ENCODE measurements around the gene GOLGA3. TPM values are rescaled to one million over a fixed set of nuclear protein-coding genes. Genes with fewer than 3 reads are reported as not detected.
"Not testable (repeated sequence)": the region's sequence is repeated elsewhere in the genome, so short reads cannot be mapped to it uniquely, and the experiment has no call there.

The GOLGA3 gene
- total and polyA plus RNA-seq, 12 donors: 11.7 to 83.5 (median 48.0) TPM

DNA sequence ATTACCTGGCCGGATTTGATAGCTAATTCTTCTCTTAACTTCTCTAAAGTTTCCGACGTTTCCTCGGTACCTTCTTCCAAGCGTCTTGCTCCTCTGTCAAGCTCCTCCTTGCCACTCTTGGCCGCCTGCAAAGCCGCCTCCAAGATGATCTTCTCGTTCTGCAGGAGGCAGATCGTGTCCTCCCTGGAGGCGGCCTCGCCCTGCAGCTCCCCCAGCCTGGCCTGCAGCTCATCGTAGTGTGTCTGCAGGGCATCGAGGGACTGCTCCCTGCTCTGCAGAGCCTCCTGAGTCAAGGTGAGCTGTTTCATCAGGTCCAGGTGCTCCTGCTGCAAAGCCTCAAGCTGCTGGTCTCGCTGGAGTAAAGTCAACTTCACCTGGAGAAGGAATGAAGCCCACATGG lies 32.8 kb downstream of the GOLGA3 start:
- WGBS, 4 donors: 93 to 98% (median 95%) methylated on average over 12 to 14 of the region's 14 CpGs
- Histone ChIP-seq H3K27me3 (no peaks in the 10 kb centered on the region), H3K9me3 (replicated peaks in 1 of 3) (no peaks in the 10 kb centered on the region), H3K4me1 (replicated peaks in 1 of 2) (no peaks in the 10 kb centered on the region), H3K4me3 (no peak overlapping the region), H3K27ac (no peak overlapping the region), H3K36me3 (replicated peaks in 1 of 2) (peaks cover 0 to 73% of the 10 kb centered on the region in 2 donors)
- intact Hi-C loops (cut with DNase I): no loop called here
- DNase-seq: no peak
- TF ChIP-seq, protein P1, sequence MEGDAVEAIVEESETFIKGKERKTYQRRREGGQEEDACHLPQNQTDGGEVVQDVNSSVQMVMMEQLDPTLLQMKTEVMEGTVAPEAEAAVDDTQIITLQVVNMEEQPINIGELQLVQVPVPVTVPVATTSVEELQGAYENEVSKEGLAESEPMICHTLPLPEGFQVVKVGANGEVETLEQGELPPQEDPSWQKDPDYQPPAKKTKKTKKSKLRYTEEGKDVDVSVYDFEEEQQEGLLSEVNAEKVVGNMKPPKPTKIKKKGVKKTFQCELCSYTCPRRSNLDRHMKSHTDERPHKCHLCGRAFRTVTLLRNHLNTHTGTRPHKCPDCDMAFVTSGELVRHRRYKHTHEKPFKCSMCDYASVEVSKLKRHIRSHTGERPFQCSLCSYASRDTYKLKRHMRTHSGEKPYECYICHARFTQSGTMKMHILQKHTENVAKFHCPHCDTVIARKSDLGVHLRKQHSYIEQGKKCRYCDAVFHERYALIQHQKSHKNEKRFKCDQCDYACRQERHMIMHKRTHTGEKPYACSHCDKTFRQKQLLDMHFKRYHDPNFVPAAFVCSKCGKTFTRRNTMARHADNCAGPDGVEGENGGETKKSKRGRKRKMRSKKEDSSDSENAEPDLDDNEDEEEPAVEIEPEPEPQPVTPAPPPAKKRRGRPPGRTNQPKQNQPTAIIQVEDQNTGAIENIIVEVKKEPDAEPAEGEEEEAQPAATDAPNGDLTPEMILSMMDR (IDR thresholded peaks at IDR 0.05): no peak
- no peak for TF ChIP-seq POLR2A (IDR thresholded peaks at IDR 0.05)

DNA sequence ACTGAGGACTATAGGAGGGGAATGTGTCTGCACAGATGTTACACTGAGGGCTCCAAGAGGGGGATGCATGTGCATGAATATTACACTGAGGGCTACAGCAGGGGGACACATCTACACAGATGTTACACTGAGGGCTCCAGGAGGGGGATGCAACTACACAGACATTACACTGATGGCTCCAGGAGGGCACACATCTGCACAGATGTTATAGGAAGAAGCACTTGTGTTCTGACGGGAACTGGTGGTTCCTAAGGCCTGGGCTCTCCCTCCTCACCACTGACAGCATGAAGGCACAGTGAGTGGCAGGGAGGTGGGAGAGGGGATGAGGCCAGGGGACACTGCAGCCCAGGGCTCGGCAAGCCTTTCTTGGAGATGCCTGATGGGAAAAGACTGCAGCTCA lies 36.7 kb downstream of the GOLGA3 start:
- 89 to 97% (median 91%) methylated on average over 2 of the region's 2 CpGs for WGBS, 4 donors
- H3K9me3 ChIP-seq (replicated peaks in 1 of 3); H3K4me1 ChIP-seq (replicated peaks in 1 of 2); H3K27me3 ChIP-seq; H3K27ac ChIP-seq; H3K4me3 ChIP-seq; intact Hi-C loops (cut with DNase I); DNase-seq: not testable (repeated sequence)
- peaks cover 0 to 62% of the 10 kb centered on the region in 2 donors for H3K36me3 ChIP-seq (replicated peaks in 1 of 2)

DNA sequence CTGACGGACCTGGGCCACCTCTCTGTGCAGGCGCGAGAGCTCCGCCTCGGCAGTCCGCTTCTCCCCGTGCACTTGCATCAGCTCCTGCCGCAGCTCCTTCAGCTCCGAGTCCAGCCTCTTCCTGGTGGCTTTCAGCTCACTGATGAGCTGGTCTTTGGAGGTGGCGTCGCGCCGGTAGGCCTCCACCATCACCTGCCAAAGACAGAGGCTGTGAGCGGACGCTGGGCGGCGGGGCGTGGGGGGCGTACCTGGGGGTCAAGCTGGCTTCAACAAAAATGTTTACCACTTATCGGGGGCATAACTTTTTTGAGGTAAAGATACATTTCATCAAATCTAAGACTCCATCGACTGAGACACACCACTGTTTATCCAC lies 39.6 kb downstream of the GOLGA3 start:
- no peak overlapping the region for H3K27ac ChIP-seq
- H3K36me3 ChIP-seq (replicated peaks in 1 of 2): peaks cover 0 to 58% of the 10 kb centered on the region in 2 donors
- H3K27me3 ChIP-seq: no peaks in the 10 kb centered on the region
- DNase-seq: no peak
- 90 to 100% (median 96%) methylated on average over 6 to 21 of the region's 21 CpGs for WGBS, 4 donors
- no peak for TF ChIP-seq POLR2A (IDR thresholded peaks at IDR 0.05)
- TF ChIP-seq, protein P1 (IDR thresholded peaks at IDR 0.05): no peak
- no peak overlapping the region for H3K4me3 ChIP-seq
- intact Hi-C loops (cut with DNase I): no loop called here
- no peaks in the 10 kb centered on the region for H3K4me1 ChIP-seq (replicated peaks in 1 of 2)
- no peaks in the 10 kb centered on the region for H3K9me3 ChIP-seq (replicated peaks in 1 of 3)

DNA sequence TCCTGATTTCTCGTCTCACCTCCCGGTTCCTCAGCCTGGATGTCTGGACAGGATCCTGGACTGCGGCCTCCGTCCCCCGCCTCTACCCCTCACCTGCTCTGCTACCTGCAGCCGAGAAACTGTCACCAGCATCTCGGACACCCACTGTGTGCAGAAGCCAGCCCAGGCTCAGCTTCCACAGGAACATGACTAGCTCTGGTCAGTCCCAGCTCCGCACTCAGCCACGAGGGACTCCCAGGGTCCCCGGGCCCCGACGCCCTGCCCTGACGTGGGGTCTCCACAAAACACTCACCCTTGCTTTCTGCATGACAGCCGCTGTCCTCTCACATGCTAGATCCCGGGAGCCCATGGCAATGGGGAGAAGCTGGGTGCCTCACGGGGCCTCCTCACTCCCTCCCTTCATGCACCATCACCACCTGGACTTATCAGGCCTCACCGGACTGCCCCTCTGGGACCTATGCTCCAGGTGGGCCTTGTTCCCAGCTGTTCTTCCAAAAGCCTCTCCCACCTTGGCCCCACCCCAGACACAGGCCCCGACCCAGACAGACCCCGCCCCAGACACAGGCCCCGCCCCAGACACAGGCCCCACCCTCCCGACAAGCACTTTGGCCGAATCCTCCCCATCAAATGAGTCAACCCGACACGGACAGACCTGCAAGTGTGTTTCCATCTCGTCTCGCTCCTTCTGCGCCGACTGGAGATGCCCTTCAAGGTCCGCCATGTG lies 40.1 kb downstream of the GOLGA3 start:
- no peak overlapping the region for H3K27ac ChIP-seq
- H3K4me1 ChIP-seq (replicated peaks in 1 of 2): no peaks in the 10 kb centered on the region
- no peak overlapping the region for H3K4me3 ChIP-seq
- TF ChIP-seq POLR2A (IDR thresholded peaks at IDR 0.05): no peak
- TF ChIP-seq, protein P1 (IDR thresholded peaks at IDR 0.05): no peak
- WGBS, 4 donors: 92 to 98% (median 94%) methylated on average over 14 to 29 of the region's 29 CpGs
- peaks cover 0 to 58% of the 10 kb centered on the region in 2 donors for H3K36me3 ChIP-seq (replicated peaks in 1 of 2)
- no peak for DNase-seq
- no peaks in the 10 kb centered on the region for H3K9me3 ChIP-seq (replicated peaks in 1 of 3)
- intact Hi-C loops (cut with DNase I): no loop called here
- H3K27me3 ChIP-seq: no peaks in the 10 kb centered on the region

DNA sequence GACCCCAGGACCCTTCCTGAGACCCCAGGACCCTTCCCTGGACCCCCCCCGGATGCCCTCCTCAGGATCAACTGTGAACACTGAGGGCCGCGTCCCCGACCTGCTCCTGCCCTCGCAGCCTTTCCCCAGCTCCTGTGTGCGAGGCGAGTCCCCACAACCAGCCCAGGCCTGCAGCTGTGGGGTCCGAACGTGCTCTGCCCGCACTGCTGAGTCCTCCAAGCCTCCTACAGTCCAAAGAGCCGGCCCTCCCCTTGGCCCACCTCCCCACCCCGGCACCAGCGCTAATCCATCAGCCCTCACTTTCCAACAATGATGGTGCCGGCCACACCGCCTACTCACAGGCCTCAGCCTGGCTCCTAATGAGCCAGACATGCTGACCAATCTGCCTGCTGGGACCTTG lies 40.8 kb downstream of the GOLGA3 start:
- no peak overlapping the region for H3K27ac ChIP-seq
- no peaks in the 10 kb centered on the region for H3K9me3 ChIP-seq (replicated peaks in 1 of 3)
- no peaks in the 10 kb centered on the region for H3K27me3 ChIP-seq
- no peak for TF ChIP-seq POLR2A (IDR thresholded peaks at IDR 0.05)
- TF ChIP-seq, protein P1 (IDR thresholded peaks at IDR 0.05): no peak
- H3K36me3 ChIP-seq (replicated peaks in 1 of 2): peaks cover 0 to 64% of the 10 kb centered on the region in 2 donors
- no peak overlapping the region for H3K4me3 ChIP-seq
- no peaks in the 10 kb centered on the region for H3K4me1 ChIP-seq (replicated peaks in 1 of 2)
- intact Hi-C loops (cut with DNase I): no loop called here
- DNase-seq: no peak
- whole genome bisulfite sequencing, 4 donors: 92 to 96% (median 93%) methylated on average over 10 to 15 of the region's 15 CpGs
